ENCODE measurements around the gene ARID1B. TPM values are rescaled to one million over a fixed set of nuclear protein-coding genes. Genes with fewer than 3 reads are reported as not detected.

Gene ARID1B
- polyA plus RNA-seq, 1 experiment = 19.2 TPM

GRCh38 chr6:157157258-157157657, 380.1 kb downstream of the ARID1B start:
- TF ChIP-seq CTCF (IDR thresholded peaks at IDR 0.05; ENCODE audit: low read depth, low read length) = no peak
- Histone ChIP-seq H3K27ac (ENCODE audit: low read depth, low read length) (no peak overlapping the region), H3K4me3 (ENCODE audit: low read depth, low read length) (no peak overlapping the region), H3K9me3 (ENCODE audit: control insufficient read depth, insufficient read depth, low read length) (no peaks in the 10 kb centered on the region; the same call in 1 of the 2 replicates), H3K27me3 (ENCODE audit: control insufficient read depth, insufficient read depth, low read length) (no peaks in the 10 kb centered on the region)
- ChIA-PET POLR2A (no interaction called here), CTCF (interaction anchor here (2.0 kb wide), 1 partner anchor 123 kb away, joined by 5 read pairs; no protein-coding TSS in a partner anchor)
- no peak for DNase-seq (ENCODE audit: low read depth, low spot score)

GRCh38 chr6:157158456-157158855, 381.3 kb downstream of the ARID1B start:
- no peak for TF ChIP-seq CTCF (IDR thresholded peaks at IDR 0.05; ENCODE audit: low read depth, low read length)
- no peaks in the 10 kb centered on the region; the same call in 1 of the 2 replicates for H3K9me3 ChIP-seq (ENCODE audit: control insufficient read depth, insufficient read depth, low read length)
- ChIA-PET POLR2A (no interaction called here), CTCF (interaction anchor here (0.5 to 1.8 kb wide), 2 partner anchors 113 to 879 kb away, joined by 6 to 7 read pairs; no protein-coding TSS in a partner anchor)
- no peak overlapping the region for H3K4me3 ChIP-seq (ENCODE audit: low read depth, low read length)
- H3K27me3 ChIP-seq (ENCODE audit: control insufficient read depth, insufficient read depth, low read length) = no peaks in the 10 kb centered on the region
- DNase-seq (ENCODE audit: low read depth, low spot score) = no peak
- no peak overlapping the region for H3K27ac ChIP-seq (ENCODE audit: low read depth, low read length)

DNA sequence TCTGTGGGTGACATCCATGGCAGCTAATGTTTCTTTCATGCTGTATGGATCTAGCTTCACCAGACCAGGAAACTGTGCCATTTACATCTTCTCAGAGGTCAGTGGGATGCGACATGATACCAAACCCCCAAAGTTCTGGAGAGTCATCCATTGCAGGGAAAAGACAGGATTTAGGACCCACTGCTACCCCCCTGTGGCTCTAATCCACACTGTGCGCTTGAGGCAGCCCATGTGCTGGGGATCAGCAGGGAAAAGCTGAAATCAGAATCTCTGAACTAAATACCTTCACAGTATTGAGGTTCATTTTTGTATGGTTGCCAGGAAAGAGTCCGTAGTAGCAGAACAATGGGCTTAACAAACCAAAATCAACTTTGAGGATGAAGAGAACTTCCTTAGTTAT, 381.7 kb downstream of the ARID1B start:
- Histone ChIP-seq H3K9me3 (ENCODE audit: control insufficient read depth, insufficient read depth, low read length) (no peaks in the 10 kb centered on the region; the same call in 1 of the 2 replicates), H3K4me3 (ENCODE audit: low read depth, low read length) (no peak overlapping the region), H3K27me3 (ENCODE audit: control insufficient read depth, insufficient read depth, low read length) (no peaks in the 10 kb centered on the region), H3K27ac (ENCODE audit: low read depth, low read length) (no peak overlapping the region)
- no peak for DNase-seq (ENCODE audit: low read depth, low spot score)
- 0 out of 2 replicates have a peak, but pooled peaks have one; percentile 16 for TF ChIP-seq CTCF (IDR thresholded peaks at IDR 0.05; ENCODE audit: low read depth, low read length)
- ChIA-PET POLR2A (no interaction called here), CTCF (interaction anchor here (1.1 to 1.8 kb wide), 2 partner anchors 27 to 113 kb away, joined by 3 to 6 read pairs; no protein-coding TSS in a partner anchor)

- Histone ChIP-seq H3K9me3 (ENCODE audit: control insufficient read depth, insufficient read depth, low read length) (no peaks in the 10 kb centered on the region; the same call in 1 of the 2 replicates), H3K27me3 (ENCODE audit: control insufficient read depth, insufficient read depth, low read length) (no peaks in the 10 kb centered on the region), H3K4me3 (ENCODE audit: low read depth, low read length) (no peak overlapping the region), H3K27ac (ENCODE audit: low read depth, low read length) (no peak overlapping the region)
- ChIA-PET CTCF (interaction anchor here (1.1 to 1.8 kb wide), 2 partner anchors 26 to 113 kb away, joined by 3 to 6 read pairs; no protein-coding TSS in a partner anchor), POLR2A (no interaction called here)
- no peak for TF ChIP-seq CTCF (IDR thresholded peaks at IDR 0.05; ENCODE audit: low read depth, low read length)
- no peak for DNase-seq (ENCODE audit: low read depth, low spot score)
These were observed 382.2 kb downstream of the ARID1B start for GRCh38 chr6:157159348-157159747.

- H3K9me3 ChIP-seq (ENCODE audit: control insufficient read depth, insufficient read depth, low read length) = no peaks in the 10 kb centered on the region; the same call in 1 of the 2 replicates
- H3K27me3 ChIP-seq (ENCODE audit: control insufficient read depth, insufficient read depth, low read length) = no peaks in the 10 kb centered on the region
- no peak for TF ChIP-seq CTCF (IDR thresholded peaks at IDR 0.05; ENCODE audit: low read depth, low read length)
- no peak overlapping the region for H3K27ac ChIP-seq (ENCODE audit: low read depth, low read length)
- ChIA-PET CTCF (no interaction called here), POLR2A (no interaction called here)
- no peak overlapping the region for H3K4me3 ChIP-seq (ENCODE audit: low read depth, low read length)
- DNase-seq (ENCODE audit: low read depth, low spot score) = no peak
These were observed 384.7 kb downstream of the ARID1B start for GRCh38 chr6:157161912-157162311.

Data from AG04450 (cell line).